HepG2 (cell line): ENCODE measurements around the gene TLL2. TPM values are rescaled to one million over a fixed set of nuclear protein-coding genes. Genes with fewer than 3 reads are reported as not detected.

Experiments
- ATF1 ChIP-seq: IDR thresholded peaks from 2 replicates; pipeline ENCODE4 v1.6.1; 2016; ENCODE audit warnings: mild to moderate bottlenecking, control low read depth
- CENPT ChIP-seq: sonication (generic); formaldehyde crosslinking; IDR thresholded peaks from 2 replicates; pipeline ENCODE4 v1.8.0; 2022; ENCODE audit warnings: low read depth, mild to moderate bottlenecking, moderate library complexity, missing genetic modification reagents
- CHD4 ChIP-seq: fragments of 200-600 bp; sonication (generic); IDR thresholded peaks from 2 replicates; pipeline ENCODE4 v1.7.0; 2017; ENCODE audit warnings: mild to moderate bottlenecking, low read length, borderline replicate concordance
- E2F2 ChIP-seq: sonication (generic); formaldehyde crosslinking; IDR thresholded peaks from 2 replicates; pipeline ENCODE4 v1.4.0; 2020; ENCODE audit warnings: missing genetic modification reagents, borderline replicate concordance
- IRF2 ChIP-seq: IDR thresholded peaks from 2 replicates; pipeline ENCODE4 v1.6.1; 2018; ENCODE audit warnings: missing genetic modification reagents, missing compliant biosample characterization
- KAT8 ChIP-seq: IDR thresholded peaks from 2 replicates; pipeline ENCODE4 v1.6.1; 2016; ENCODE audit warnings: missing genetic modification reagents, missing compliant biosample characterization
- MIER2 ChIP-seq: IDR thresholded peaks from 2 replicates; pipeline ENCODE4 v1.6.1; 2016; ENCODE audit warnings: missing biosample characterization, missing genetic modification reagents
- NCOA1 ChIP-seq: sonication (generic); formaldehyde crosslinking; IDR thresholded peaks from 2 replicates; pipeline ENCODE4 v1.9.0; 2021; ENCODE audit warnings: missing genetic modification reagents
- PRDM10 ChIP-seq: sonication (generic); formaldehyde crosslinking; IDR thresholded peaks from 2 replicates; pipeline ENCODE4 v1.4.0; 2020; ENCODE audit warnings: low read depth, missing genetic modification reagents
- SNAPC5 ChIP-seq: sonication (generic); formaldehyde crosslinking; IDR thresholded peaks from 2 replicates; pipeline ENCODE4 v1.8.1; 2023; ENCODE audit warnings: mild to moderate bottlenecking, missing genetic modification reagents, borderline replicate concordance
- ZNF142 ChIP-seq: sonication (generic); formaldehyde crosslinking; IDR thresholded peaks from 2 replicates; pipeline ENCODE4 v1.4.0; 2020; ENCODE audit warnings: missing genetic modification reagents
- ZNF414 ChIP-seq: sonication (generic); formaldehyde crosslinking; IDR thresholded peaks from 2 replicates; pipeline ENCODE4 v1.5.0; 2020; ENCODE audit warnings: missing genetic modification reagents
- ZNF44 ChIP-seq: sonication (generic); formaldehyde crosslinking; IDR thresholded peaks from 2 replicates; pipeline ENCODE4 v1.5.1; 2020; ENCODE audit warnings: mild to moderate bottlenecking, missing genetic modification reagents
- ZNF543 ChIP-seq: sonication (generic); formaldehyde crosslinking; IDR thresholded peaks from 2 replicates; pipeline ENCODE4 v1.4.0; 2020; ENCODE audit warnings: mild to moderate bottlenecking, missing genetic modification reagents
- ZNF678 ChIP-seq: sonication (generic); formaldehyde crosslinking; IDR thresholded peaks from 2 replicates; pipeline ENCODE4 v1.4.0; 2020; ENCODE audit warnings: mild to moderate bottlenecking, missing genetic modification reagents
- ZNF761 ChIP-seq: sonication (generic); formaldehyde crosslinking; conservative IDR thresholded peaks from 2 replicates; pipeline ENCODE4 v1.4.0; 2020; ENCODE audit warnings: mild to moderate bottlenecking, missing genetic modification reagents
- ZNF816 ChIP-seq: sonication (generic); formaldehyde crosslinking; IDR thresholded peaks from 2 replicates; pipeline ENCODE4 v1.8.0; 2022; ENCODE audit warnings: missing genetic modification reagents, mild to moderate bottlenecking, borderline replicate concordance
- ZSCAN29 ChIP-seq: sonication (generic); formaldehyde crosslinking; conservative IDR thresholded peaks from 2 replicates; pipeline ENCODE4 v1.4.0; 2020; ENCODE audit warnings: mild to moderate bottlenecking, missing genetic modification reagents
- polyA plus RNA-seq, 8 experiments: library from polyadenylated mRNA; depleted of rRNA in 3 of 8; stranded (reverse) in 7 of 8; unstranded in 1 of 8; fragments of >200 nt; fragmentation: Illumina TruSeq in 4 of 8; extraction: Trizol in 4 of 8; gene quantifications; 2 replicates each; pipeline versions ENCODE4 v1.2.1 to v1.2.3, GENCODE V29; 2011 to 2016; ENCODE audit warnings: low read depth in 4 of 8, missing spikeins in 1 of 8, mixed read lengths in 1 of 8; ENCODE audit not compliant: insufficient read depth in 1 of 8
- total RNA-seq, 5 experiments: library from RNA; depleted of rRNA; stranded (reverse); fragments of >200 nt; fragmentation: Illumina TruSeq; extraction: Trizol; gene quantifications; 2 replicates each; pipeline ENCODE4 v1.2.3, GENCODE V29; 2016; ENCODE audit warnings: low read depth in 1 of 5

TLL2 gene
- total and polyA plus RNA-seq, 2 of the 13 experiments (the other 11 are each of a cell fraction or from before 2014, with no cell fraction given): 0.09 TPM; not detected in 1

GRCh38 chr10:96374985-96375830, 138.5 kb downstream of the TLL2 start (continued):
- no peak for TF ChIP-seq ZNF761 (CRISPR knock-in tag)
- no peak for TF ChIP-seq ZNF414
- 0 out of 2 replicates have a peak, but pooled peaks have one; percentile 35 for TF ChIP-seq KAT8
- TF ChIP-seq ZNF816 (CRISPR knock-in tag): no peak
- no peak for TF ChIP-seq SNAPC5 (CRISPR knock-in tag)
- no peak for TF ChIP-seq CENPT (CRISPR knock-in tag)
- TF ChIP-seq IRF2 (CRISPR knock-in tag): no peak
- no peak for TF ChIP-seq CHD4
- TF ChIP-seq ZSCAN29 (CRISPR knock-in tag): no peak
- TF ChIP-seq NCOA1: no peak
- no peak for TF ChIP-seq PRDM10 (CRISPR knock-in tag)
- TF ChIP-seq E2F2: no peak
- TF ChIP-seq ZNF44 (CRISPR knock-in tag): no peak
- TF ChIP-seq MIER2 (CRISPR knock-in tag): peak; percentile 77; the same call in 1 of the 2 replicates
- no peak for TF ChIP-seq ZNF142
- TF ChIP-seq ATF1: no peak
- TF ChIP-seq ZNF543: no peak
- TF ChIP-seq ZNF678: no peak
